Lower leg skin (tissue), 4 donors: ENCODE measurements around the gene POLR2H. TPM values are rescaled to one million over a fixed set of nuclear protein-coding genes. Genes with fewer than 3 reads are reported as not detected.

Experiments used
- DNase-seq, 2 donors: peaks; one replicate each; pipeline ENCODE4 v3.0.0-alpha.2; 2019; ENCODE audit warnings: low spot score in 2 of 2
- H3K4me3 ChIP-seq: fragments of 200-600 bp; sonication (generic); 2 replicates; pipeline ENCODE4 v1.5.1; 2017; ENCODE audit warnings: mild to moderate bottlenecking, low read depth; ENCODE audit not compliant: poor library complexity, severe bottlenecking
- POLR2A ChIP-seq, 2 donors: fragments of 450-650 bp; IDR thresholded peaks; one replicate each; pipeline ENCODE4 v1.6.1; 2016 to 2017; ENCODE audit warnings: antibody characterized with exemption in 2 of 2, mild to moderate bottlenecking in 1 of 2, moderate library complexity in 1 of 2
- WGBS, 2 donors: methylation state at CpG; one replicate each; pipeline ENCODE4 v1.1.5; 2018; 5-methylcytosine and 5-hydroxymethylcytosine counted together
- intact Hi-C: fragments of 100-400 bp; cut with DNase I; formaldehyde crosslinking; loops from one replicate; pipeline ENCODE4 v1.15.0; 2023; ENCODE audit warnings: low total_unique reads
- total RNA-seq, 4 donors: library from RNA; depleted of rRNA; stranded (reverse); fragments of >200 nt; gene quantifications; one replicate each; pipeline ENCODE4 v1.1.0, GENCODE V29; 2016
- TF ChIP-seq, protein P1 (sequence below), 3 donors: fragments of 450-650 bp; IDR thresholded peaks; one replicate each; pipeline ENCODE4 v1.5.1; 2016; ENCODE audit warnings: antibody characterized with exemption in 3 of 3, mild to moderate bottlenecking in 3 of 3, moderate library complexity in 2 of 3

Gene POLR2H
- total RNA-seq, 4 donors from 2014 or later, result 54.7 to 95.9 (median 66.8) TPM

DNA sequence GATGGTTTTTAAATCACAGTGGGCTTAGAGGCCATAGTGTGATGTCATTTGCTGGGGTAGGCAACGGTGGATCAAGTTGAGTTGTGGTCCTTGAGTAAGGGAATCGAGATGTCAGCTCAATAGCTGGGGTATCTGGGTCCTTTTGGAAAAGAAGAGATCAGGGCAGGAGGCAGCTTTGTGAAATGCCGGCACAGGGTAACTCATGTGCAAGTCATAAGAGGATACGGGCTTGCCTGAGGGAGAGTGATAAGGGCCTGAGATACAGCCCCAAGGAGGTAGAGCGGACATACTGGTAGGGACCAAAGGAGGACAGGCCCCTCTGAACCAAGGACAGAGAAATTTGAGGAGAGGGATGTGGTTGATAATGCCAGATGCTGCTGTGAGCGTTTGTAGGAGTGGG lies 28.3 kb upstream of the POLR2H start:
- no peak for DNase-seq
- 79 to 82% methylated on average over 6 of the region's 6 CpGs for WGBS, 2 donors
- H3K4me3 ChIP-seq, result no peak overlapping the region
- intact Hi-C loops, result no loop called here
- no peak for TF ChIP-seq POLR2A (IDR thresholded peaks at IDR 0.05)
- TF ChIP-seq, protein P1, sequence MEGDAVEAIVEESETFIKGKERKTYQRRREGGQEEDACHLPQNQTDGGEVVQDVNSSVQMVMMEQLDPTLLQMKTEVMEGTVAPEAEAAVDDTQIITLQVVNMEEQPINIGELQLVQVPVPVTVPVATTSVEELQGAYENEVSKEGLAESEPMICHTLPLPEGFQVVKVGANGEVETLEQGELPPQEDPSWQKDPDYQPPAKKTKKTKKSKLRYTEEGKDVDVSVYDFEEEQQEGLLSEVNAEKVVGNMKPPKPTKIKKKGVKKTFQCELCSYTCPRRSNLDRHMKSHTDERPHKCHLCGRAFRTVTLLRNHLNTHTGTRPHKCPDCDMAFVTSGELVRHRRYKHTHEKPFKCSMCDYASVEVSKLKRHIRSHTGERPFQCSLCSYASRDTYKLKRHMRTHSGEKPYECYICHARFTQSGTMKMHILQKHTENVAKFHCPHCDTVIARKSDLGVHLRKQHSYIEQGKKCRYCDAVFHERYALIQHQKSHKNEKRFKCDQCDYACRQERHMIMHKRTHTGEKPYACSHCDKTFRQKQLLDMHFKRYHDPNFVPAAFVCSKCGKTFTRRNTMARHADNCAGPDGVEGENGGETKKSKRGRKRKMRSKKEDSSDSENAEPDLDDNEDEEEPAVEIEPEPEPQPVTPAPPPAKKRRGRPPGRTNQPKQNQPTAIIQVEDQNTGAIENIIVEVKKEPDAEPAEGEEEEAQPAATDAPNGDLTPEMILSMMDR (IDR thresholded peaks at IDR 0.05), result no peak

DNA sequence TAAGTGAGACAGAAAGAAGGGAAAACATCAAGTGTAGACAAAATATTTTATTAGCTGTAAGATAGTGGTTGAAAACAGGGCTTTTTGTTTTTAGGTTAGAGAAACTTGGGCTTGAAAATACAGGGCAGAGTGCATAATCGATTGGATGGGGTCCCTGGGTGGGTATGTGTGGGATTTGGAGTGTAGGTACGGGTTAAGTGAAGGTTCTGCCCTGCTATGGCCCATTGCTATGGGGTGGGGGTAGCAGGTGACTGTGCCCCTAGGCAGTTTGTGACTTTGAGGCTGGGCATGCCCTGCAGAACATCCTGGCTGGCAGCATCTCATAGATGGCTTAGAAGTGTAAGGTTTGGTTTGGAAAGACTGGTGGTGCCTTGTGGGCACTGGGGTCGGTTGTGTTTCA lies 27.8 kb upstream of the POLR2H start:
- 74 to 89% methylated on average over 2 to 3 of the region's 3 CpGs for WGBS, 2 donors
- TF ChIP-seq POLR2A (IDR thresholded peaks at IDR 0.05), result no peak
- TF ChIP-seq, protein P1 (IDR thresholded peaks at IDR 0.05), result no peak
- no peak for DNase-seq
- intact Hi-C loops, result no loop called here
- no peak overlapping the region for H3K4me3 ChIP-seq

DNA sequence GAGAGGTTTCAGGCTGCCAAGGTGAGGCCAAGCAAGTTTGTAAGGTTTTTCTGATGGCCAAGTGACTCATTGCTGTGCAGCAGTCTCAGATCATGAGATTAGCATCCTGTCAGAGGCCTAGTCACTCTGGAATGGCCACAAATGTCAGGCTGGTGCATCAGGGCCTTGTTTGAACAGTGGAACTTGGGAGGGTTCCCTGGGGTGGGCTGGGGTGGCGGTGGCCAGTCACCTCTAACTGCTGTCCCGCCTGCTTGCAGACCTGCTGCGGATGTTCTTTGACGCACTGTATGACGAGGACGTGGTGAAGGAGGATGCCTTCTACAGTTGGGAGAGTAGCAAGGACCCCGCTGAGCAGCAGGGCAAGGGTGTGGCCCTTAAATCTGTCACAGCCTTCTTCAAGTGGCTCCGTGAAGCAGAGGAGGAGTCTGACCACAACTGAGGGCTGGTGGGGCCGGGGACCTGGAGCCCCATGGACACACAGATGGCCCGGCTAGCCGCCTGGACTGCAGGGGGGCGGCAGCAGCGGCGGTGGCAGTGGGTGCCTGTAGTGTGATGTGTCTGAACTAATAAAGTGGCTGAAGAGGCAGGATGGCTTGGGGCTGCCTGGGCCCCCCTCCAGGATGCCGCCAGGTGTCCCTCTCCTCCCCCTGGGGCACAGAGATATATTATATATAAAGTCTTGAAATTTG lies 26.9 kb upstream of the POLR2H start:
- TF ChIP-seq, protein P1 (IDR thresholded peaks at IDR 0.05), result no peak
- no peak for TF ChIP-seq POLR2A (IDR thresholded peaks at IDR 0.05)
- intact Hi-C loops, result no loop called here
- 78 to 80% methylated on average over 15 of the region's 15 CpGs for WGBS, 2 donors
- DNase-seq, result no peak
- H3K4me3 ChIP-seq, result no peak overlapping the region

DNA sequence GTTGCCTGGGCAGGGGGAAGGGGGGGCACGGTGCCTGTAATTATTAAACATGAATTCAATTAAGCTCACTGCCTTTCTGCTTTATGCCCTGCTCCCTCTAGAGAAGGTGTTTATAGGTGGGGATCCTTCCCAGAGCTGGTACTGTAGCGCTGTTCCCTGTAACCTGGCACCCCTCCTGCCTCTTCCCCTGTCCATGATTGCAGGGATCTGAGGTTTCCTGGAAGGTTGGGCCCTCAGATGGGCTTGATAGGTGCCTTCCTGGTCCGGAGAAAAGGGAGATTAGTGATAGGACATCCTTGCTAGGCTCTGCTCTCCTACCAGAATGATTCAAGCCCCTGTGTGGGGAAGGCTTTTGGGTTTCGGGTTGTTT lies 26.2 kb upstream of the POLR2H start:
- intact Hi-C loops, result no loop called here
- 42 to 47% methylated on average over 4 of the region's 4 CpGs for WGBS, 2 donors
- H3K4me3 ChIP-seq, result no peak overlapping the region
- no peak for TF ChIP-seq POLR2A (IDR thresholded peaks at IDR 0.05)
- TF ChIP-seq, protein P1 (IDR thresholded peaks at IDR 0.05), result no peak
- no peak for DNase-seq

DNA sequence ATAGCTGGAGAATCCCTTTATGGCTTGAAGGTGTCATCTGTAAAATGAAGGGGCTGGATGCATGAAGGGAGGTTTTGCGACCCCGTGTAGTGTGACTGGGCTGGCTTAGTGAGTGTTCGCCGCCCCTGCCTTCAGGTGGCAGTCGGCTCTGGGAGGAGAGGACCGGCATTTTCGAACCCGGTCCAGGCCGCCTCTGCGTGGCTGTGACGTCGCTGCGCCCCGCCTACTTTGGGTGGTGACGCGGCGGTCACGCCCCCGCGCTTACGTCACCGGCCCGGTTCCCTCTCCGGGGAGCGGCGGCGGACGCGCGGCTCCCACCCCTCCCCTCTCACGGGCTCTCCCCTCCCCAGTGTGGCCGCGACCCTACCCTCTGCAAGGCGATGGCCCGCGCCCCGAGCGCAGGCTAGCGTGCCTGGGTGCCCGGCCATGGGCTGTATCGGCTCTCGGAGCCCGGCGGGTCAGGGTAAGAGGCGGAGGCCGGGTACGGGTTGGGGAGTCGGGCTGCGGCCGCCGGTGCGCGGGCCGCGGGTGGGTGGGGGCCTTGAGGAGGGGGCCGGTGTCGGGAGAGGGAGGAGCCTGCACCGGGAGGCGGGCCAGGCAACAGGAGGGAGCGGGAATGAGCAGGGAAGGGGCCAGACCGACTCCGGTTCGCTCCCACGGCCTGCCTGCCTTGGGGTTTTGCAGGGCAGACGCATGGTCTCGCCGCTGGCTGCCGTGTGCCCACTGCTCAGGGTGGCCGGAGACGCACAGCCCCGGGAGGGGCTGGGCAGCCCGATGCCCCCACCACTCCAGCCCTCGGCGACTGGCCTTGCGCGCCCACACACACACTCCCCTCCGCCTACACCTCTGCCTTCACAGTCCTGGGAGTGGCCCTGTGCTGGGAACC lies 25.6 kb upstream of the POLR2H start:
- WGBS, 2 donors, result 0 to 4% methylated on average over 14 to 29 of the region's 77 CpGs
- intact Hi-C loops, result no loop called here
- H3K4me3 ChIP-seq, result peak overlapping the region; percentile 69
- DNase-seq, result peak; percentile 77 to 98
- TF ChIP-seq, protein P1 (IDR thresholded peaks at IDR 0.05), result no peak
- TF ChIP-seq POLR2A (IDR thresholded peaks at IDR 0.05), result no peak
